Progenitor cell of endocrine pancreas (in vitro differentiated cells): ENCODE data around the gene PRICKLE4. TPM values are rescaled to one million over a fixed set of nuclear protein-coding genes. Genes with fewer than 3 reads are reported as not detected.

Experiments used
- DNase-seq: peaks from one replicate; pipeline ENCODE4 v3.0.0; 2021; ENCODE audit warnings: low spot score; ENCODE audit not compliant: unreplicated experiment
- H3K27ac Mint-ChIP-seq: 2 replicates; pipeline ENCODE4 v1.8.0; 2021; ENCODE audit warnings: mild to moderate bottlenecking, moderate library complexity, mixed read lengths
- H3K27me3 Mint-ChIP-seq: 2 replicates; pipeline ENCODE4 v1.8.0; 2021; ENCODE audit warnings: mixed read lengths
- H3K36me3 Mint-ChIP-seq: 2 replicates; pipeline ENCODE4 v1.8.0; 2022; ENCODE audit warnings: mixed read lengths; ENCODE audit not compliant: insufficient read depth
- H3K4me1 Mint-ChIP-seq: 2 replicates; pipeline ENCODE4 v1.8.0; 2021; ENCODE audit warnings: low read depth, mixed read lengths
- H3K4me3 Mint-ChIP-seq: 2 replicates; pipeline ENCODE4 v1.8.0; 2021; ENCODE audit warnings: low read depth, mild to moderate bottlenecking, moderate library complexity, mixed read lengths
- H3K9me3 Mint-ChIP-seq: 2 replicates; pipeline ENCODE4 v1.8.0; 2021; ENCODE audit warnings: low read depth, mixed read lengths
- CTCF ChIP-seq: fragments of 200-600 bp; sonication (generic); IDR thresholded peaks from one replicate; pipeline ENCODE4 v1.5.0; 2021; ENCODE audit warnings: antibody characterized with exemption, mild to moderate bottlenecking; ENCODE audit not compliant: unreplicated experiment
- total RNA-seq: library from RNA; stranded (reverse); gene quantifications from 2 replicates; pipeline ENCODE4 v1.2.1, GENCODE V29; 2021

Gene PRICKLE4
- total RNA-seq, 1 donor from 2014 or later = 4.9 TPM

- Mint-ChIP-seq H3K4me3 (no peak overlapping the region), H3K36me3 (no peaks in the 10 kb centered on the region), H3K27me3 (peaks cover 8% of the 10 kb centered on the region)
Measured at GRCh38 chr6:41783106-41783780, 2.7 kb downstream of the PRICKLE4 start.

GRCh38 chr6:41784581-41785171 is 4.1 kb downstream of the PRICKLE4 start:
- TF ChIP-seq CTCF = no peak
- Mint-ChIP-seq H3K9me3 (no peaks in the 10 kb centered on the region), H3K4me1 (peaks cover 19% of the 10 kb centered on the region), H3K36me3 (peaks cover 3% of the 10 kb centered on the region), H3K27me3 (peaks cover 8% of the 10 kb centered on the region), H3K4me3 (peak overlapping the region; percentile 52), H3K27ac (no peak overlapping the region)
- no peak for DNase-seq

More at GRCh38 chr6:41783106-41783780, 2.7 kb downstream of the PRICKLE4 start:
- DNase-seq = no peak
- Mint-ChIP-seq H3K4me1 (peaks cover 22% of the 10 kb centered on the region), H3K9me3 (no peaks in the 10 kb centered on the region), H3K27ac (no peak overlapping the region)
- no peak for TF ChIP-seq CTCF

- Mint-ChIP-seq H3K36me3 (peaks cover 3% of the 10 kb centered on the region), H3K4me3 (peak overlapping the region; percentile 52), H3K27ac (no peak overlapping the region), H3K27me3 (peaks cover 8% of the 10 kb centered on the region), H3K4me1 (peaks cover 19% of the 10 kb centered on the region), H3K9me3 (no peaks in the 10 kb centered on the region)
- TF ChIP-seq CTCF = no peak
- DNase-seq = no peak
Measured at GRCh38 chr6:41785254-41785653, 4.7 kb downstream of the PRICKLE4 start.

GRCh38 chr6:41785689-41786450 is 5.3 kb downstream of the PRICKLE4 start:
- peaks cover 3% of the 10 kb centered on the region for H3K36me3 Mint-ChIP-seq
- H3K27me3 Mint-ChIP-seq = peaks cover 8% of the 10 kb centered on the region
- no peaks in the 10 kb centered on the region for H3K9me3 Mint-ChIP-seq
- peak overlapping the region; percentile 95 for H3K4me3 Mint-ChIP-seq
- no peak for DNase-seq
- peaks cover 19% of the 10 kb centered on the region for H3K4me1 Mint-ChIP-seq
- no peak overlapping the region for H3K27ac Mint-ChIP-seq
- TF ChIP-seq CTCF = no peak

- Mint-ChIP-seq H3K9me3 (no peaks in the 10 kb centered on the region), H3K4me3 (peak overlapping the region; percentile 95), H3K27me3 (peaks cover 4% of the 10 kb centered on the region), H3K4me1 (peaks cover 13% of the 10 kb centered on the region), H3K36me3 (peaks cover 3% of the 10 kb centered on the region), H3K27ac (peak overlapping the region; percentile 96)
- TF ChIP-seq CTCF = peak; percentile 85
- DNase-seq = peak; percentile 87
Measured at GRCh38 chr6:41786451-41787218, 6.1 kb downstream of the PRICKLE4 start.
